A549 treated with AZD9567 at 1 μM for 4 hours (cell line): ENCODE measurements around the gene CLDN11. TPM values are rescaled to one million over a fixed set of nuclear protein-coding genes. Genes with fewer than 3 reads are reported as not detected.

Experiments
- total RNA-seq: library from RNA; stranded (reverse); fragments of 200-300 nt; extraction: Qiagen RNA extraction; gene quantifications from 5 replicates; pipeline ENCODE4 v1.2.3, GENCODE V29; 2022; ENCODE audit not compliant: insufficient read depth

Gene CLDN11
- 0.15 to 0.21 TPM (median 0.17 TPM) in 4 of 5 replicates, not detected in the other for total RNA-seq

GRCh38 chr3:170418422-170419398, at the start of gene CLDN11:
Gene CLDN11, plus strand, starts transcription at chr3:170418868. Its CDS starts 199 bp downstream, at chr3:170419067.

Other genes with a start within 250 kb of the CLDN11 start
- gene PHC3, start 237.1 kb upstream of the CLDN11 start, total RNA-seq = 11.2 to 21.0 TPM (median 15.5 TPM) in 5 replicates
- gene PRKCI, start 196.4 kb upstream of the CLDN11 start, total RNA-seq = 14.6 to 25.8 TPM (median 17.2 TPM) in 5 replicates
- 19.8 to 28.1 TPM (median 26.9 TPM) in 5 replicates for gene SKIL, start 61.2 kb upstream of the CLDN11 start, total RNA-seq
- not detected in 5 replicates for gene SLC7A14, start 167.2 kb downstream of the CLDN11 start, total RNA-seq